MM.1S (cell line): Measurements from ENCODE around the gene S100P.
A peak's percentile ranks its signal among the peaks of the same experiment; 100 is the strongest.

ENCODE experiments used
- DNase-seq: peaks from one replicate; pipeline ENCODE4 v3.0.0-alpha.2; 2015
- H2AFZ ChIP-seq: fragments of 300-600 bp; sonication (generic); 2 replicates; pipeline ENCODE4 v1.6.0; 2016; ENCODE audit warnings: antibody characterized with exemption, low read length
- H3F3A ChIP-seq: fragments of 300-600 bp; sonication (generic); 2 replicates; pipeline ENCODE4 v1.6.1; 2016; ENCODE audit warnings: mild to moderate bottlenecking, antibody characterized with exemption, low read length, moderate library complexity, mixed read lengths; ENCODE audit not compliant: insufficient read depth
- H3K27ac ChIP-seq: fragments of 300-600 bp; sonication (generic); 2 replicates; pipeline ENCODE4 v1.5.1; 2016; ENCODE audit warnings: mild to moderate bottlenecking, low read length
- H3K27me3 ChIP-seq: fragments of 300-600 bp; sonication (generic); replicated peaks from 2 replicates; pipeline ENCODE4 v1.6.0; 2016; ENCODE audit warnings: low read length; ENCODE audit not compliant: insufficient read depth
- H3K36me3 ChIP-seq: fragments of 300-600 bp; sonication (generic); replicated peaks from 2 replicates; pipeline ENCODE4 v1.6.1; 2016; ENCODE audit warnings: mild to moderate bottlenecking, low read length, mixed read lengths; ENCODE audit not compliant: insufficient read depth
- H3K4me1 ChIP-seq: fragments of 300-600 bp; sonication (generic); 2 replicates; pipeline ENCODE4 v1.6.1; 2016; ENCODE audit warnings: low read length, mixed read lengths
- H3K4me2 ChIP-seq: fragments of 300-600 bp; sonication (generic); 2 replicates; pipeline ENCODE4 v1.6.0; 2016; ENCODE audit warnings: low read depth, low read length
- H3K4me3 ChIP-seq: fragments of 300-600 bp; sonication (generic); 2 replicates; pipeline ENCODE4 v1.5.1; 2016; ENCODE audit warnings: low read length, mixed read lengths
- H3K79me2 ChIP-seq: fragments of 300-600 bp; sonication (generic); 2 replicates; pipeline ENCODE4 v1.6.1; 2016; ENCODE audit warnings: mixed run types, low read length, mixed read lengths
- H3K9ac ChIP-seq: fragments of 300-600 bp; sonication (generic); 2 replicates; pipeline ENCODE4 v1.6.1; 2016; ENCODE audit warnings: low read length, mixed read lengths
- H3K9me2 ChIP-seq: fragments of 300-600 bp; sonication (generic); replicated peaks from 2 replicates; pipeline ENCODE4 v1.6.1; 2016; ENCODE audit warnings: mild to moderate bottlenecking, low read length, mixed read lengths; ENCODE audit not compliant: insufficient read depth
- H3K9me3 ChIP-seq: fragments of 300-600 bp; sonication (generic); replicated peaks from 2 replicates; pipeline ENCODE4 v1.6.1; 2016; ENCODE audit warnings: mild to moderate bottlenecking, low read length, mixed read lengths; ENCODE audit not compliant: insufficient read depth
- H4K20me1 ChIP-seq: fragments of 300-600 bp; sonication (generic); 2 replicates; pipeline ENCODE4 v1.6.1; 2016; ENCODE audit warnings: mild to moderate bottlenecking, low read length, moderate library complexity, mixed read lengths; ENCODE audit not compliant: insufficient read depth
- EZH2 ChIP-seq: fragments of 300-600 bp; sonication (generic); optimal IDR thresholded peaks from 2 replicates; pipeline ENCODE3; 2017; ENCODE audit warnings: low read depth, mild to moderate bottlenecking, antibody characterized with exemption, low read length, mixed read lengths
- EZH2phosphoT487 ChIP-seq: fragments of 300-600 bp; sonication (generic); IDR thresholded peaks from 2 replicates; pipeline ENCODE4 v1.6.1; 2018; ENCODE audit warnings: antibody characterized with exemption, low read length
- TF ChIP-seq, protein P1 (sequence below): fragments of 300-600 bp; sonication (generic); IDR thresholded peaks from 2 replicates; pipeline ENCODE4 v1.5.1; 2016; ENCODE audit warnings: antibody characterized with exemption, low read length, mixed read lengths

The S100P gene

GRCh38 chr4:6715704-6716017 lies 22.0 kb downstream of the S100P start:
- peaks cover 9% of the 10 kb centered on the region for H3K79me2 ChIP-seq
- no peaks in the 10 kb centered on the region for H3K9me2 ChIP-seq
- H3K27me3 ChIP-seq: peaks cover 25% of the 10 kb centered on the region
- H3K27ac ChIP-seq: no peak overlapping the region
- peaks cover 13% of the 10 kb centered on the region for H3K4me1 ChIP-seq
- H2AFZ ChIP-seq: peak overlapping the region; percentile 85
- H3K4me2 ChIP-seq: peak overlapping the region; percentile 98
- no peaks in the 10 kb centered on the region for H4K20me1 ChIP-seq
- no peaks in the 10 kb centered on the region for H3F3A ChIP-seq
- 0 out of 2 replicates have a peak, but pooled peaks cover 5% of the 10 kb centered on the region for H3K9me3 ChIP-seq
- TF ChIP-seq, protein P1, sequence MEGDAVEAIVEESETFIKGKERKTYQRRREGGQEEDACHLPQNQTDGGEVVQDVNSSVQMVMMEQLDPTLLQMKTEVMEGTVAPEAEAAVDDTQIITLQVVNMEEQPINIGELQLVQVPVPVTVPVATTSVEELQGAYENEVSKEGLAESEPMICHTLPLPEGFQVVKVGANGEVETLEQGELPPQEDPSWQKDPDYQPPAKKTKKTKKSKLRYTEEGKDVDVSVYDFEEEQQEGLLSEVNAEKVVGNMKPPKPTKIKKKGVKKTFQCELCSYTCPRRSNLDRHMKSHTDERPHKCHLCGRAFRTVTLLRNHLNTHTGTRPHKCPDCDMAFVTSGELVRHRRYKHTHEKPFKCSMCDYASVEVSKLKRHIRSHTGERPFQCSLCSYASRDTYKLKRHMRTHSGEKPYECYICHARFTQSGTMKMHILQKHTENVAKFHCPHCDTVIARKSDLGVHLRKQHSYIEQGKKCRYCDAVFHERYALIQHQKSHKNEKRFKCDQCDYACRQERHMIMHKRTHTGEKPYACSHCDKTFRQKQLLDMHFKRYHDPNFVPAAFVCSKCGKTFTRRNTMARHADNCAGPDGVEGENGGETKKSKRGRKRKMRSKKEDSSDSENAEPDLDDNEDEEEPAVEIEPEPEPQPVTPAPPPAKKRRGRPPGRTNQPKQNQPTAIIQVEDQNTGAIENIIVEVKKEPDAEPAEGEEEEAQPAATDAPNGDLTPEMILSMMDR: no peak
- no peak for TF ChIP-seq EZH2
- TF ChIP-seq EZH2phosphoT487: no peak
- peak overlapping the region; percentile 93 for H3K4me3 ChIP-seq
- H3K9ac ChIP-seq: no peak overlapping the region
- no peaks in the 10 kb centered on the region for H3K36me3 ChIP-seq
- no peak for DNase-seq

DNA sequence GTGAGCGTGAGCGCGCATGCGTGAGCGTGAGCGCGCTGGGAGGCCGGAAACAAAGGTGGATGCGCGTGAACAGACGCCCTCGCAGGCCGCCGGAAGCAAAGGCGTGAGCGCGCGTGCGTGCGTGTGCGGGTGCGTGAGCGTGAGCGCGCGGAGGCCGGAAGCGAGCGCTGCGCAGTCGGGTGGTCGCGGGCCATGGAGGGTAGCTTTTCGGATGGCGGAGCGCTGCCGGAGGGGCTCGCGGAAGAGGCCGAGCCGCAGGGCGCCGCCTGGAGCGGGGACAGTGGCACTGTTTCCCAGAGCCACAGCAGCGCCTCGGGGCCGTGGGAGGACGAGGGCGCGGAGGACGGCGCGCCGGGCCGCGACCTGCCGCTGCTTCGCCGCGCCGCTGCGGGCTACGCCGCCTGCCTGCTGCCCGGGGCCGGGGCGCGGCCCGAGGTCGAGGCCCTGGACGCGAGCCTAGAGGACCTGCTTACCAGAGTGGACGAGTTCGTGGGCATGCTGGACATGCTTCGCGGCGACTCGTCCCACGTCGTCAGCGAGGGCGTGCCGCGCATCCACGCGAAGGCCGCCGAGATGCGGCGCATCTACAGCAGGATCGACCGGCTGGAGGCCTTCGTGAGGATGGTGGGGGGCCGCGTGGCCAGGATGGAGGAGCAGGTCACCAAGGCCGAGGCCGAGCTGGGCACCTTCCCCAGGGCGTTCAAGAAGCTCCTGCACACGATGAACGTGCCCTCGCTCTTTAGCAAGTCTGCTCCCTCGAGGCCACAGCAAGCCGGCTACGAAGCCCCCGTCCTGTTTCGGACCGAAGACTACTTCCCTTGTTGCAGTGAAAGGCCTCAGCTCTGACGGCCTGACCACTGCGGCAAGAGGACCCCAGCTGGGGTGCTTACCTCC lies 22.6 kb downstream of the S100P start, which contains the start of gene BLOC1S4:
TSS of gene BLOC1S4 (plus strand) at position 157 of the 894 bp plus-strand sequence. CDS start at position 193, 36 bp downstream.
- 0 out of 2 replicates have a peak, but pooled peaks cover 4% of the 10 kb centered on the region for H3K9me3 ChIP-seq
- H3K27ac ChIP-seq: no peak within 1 kb of the TSS
- H3K36me3 ChIP-seq: no peaks in the 10 kb centered on the region
- H4K20me1 ChIP-seq: no peaks in the 10 kb centered on the region
- peak within 1 kb of the TSS; percentile 93 for H3K4me3 ChIP-seq
- H3F3A ChIP-seq: no peaks in the 10 kb centered on the region
- H3K9ac ChIP-seq: peak within 1 kb of the TSS; percentile 61
- H3K4me2 ChIP-seq: peak within 1 kb of the TSS; percentile 98
- DNase-seq: peak; percentile 92
- H3K27me3 ChIP-seq: peaks cover 19% of the 10 kb centered on the region
- peaks cover 13% of the 10 kb centered on the region for H3K4me1 ChIP-seq
- TF ChIP-seq, protein P1: no peak
- TF ChIP-seq EZH2 (no peak), EZH2phosphoT487 (no peak)
- peak within 1 kb of the TSS; percentile 85 for H2AFZ ChIP-seq
- H3K79me2 ChIP-seq: peaks cover 9% of the 10 kb centered on the region
- H3K9me2 ChIP-seq: no peaks in the 10 kb centered on the region

DNA sequence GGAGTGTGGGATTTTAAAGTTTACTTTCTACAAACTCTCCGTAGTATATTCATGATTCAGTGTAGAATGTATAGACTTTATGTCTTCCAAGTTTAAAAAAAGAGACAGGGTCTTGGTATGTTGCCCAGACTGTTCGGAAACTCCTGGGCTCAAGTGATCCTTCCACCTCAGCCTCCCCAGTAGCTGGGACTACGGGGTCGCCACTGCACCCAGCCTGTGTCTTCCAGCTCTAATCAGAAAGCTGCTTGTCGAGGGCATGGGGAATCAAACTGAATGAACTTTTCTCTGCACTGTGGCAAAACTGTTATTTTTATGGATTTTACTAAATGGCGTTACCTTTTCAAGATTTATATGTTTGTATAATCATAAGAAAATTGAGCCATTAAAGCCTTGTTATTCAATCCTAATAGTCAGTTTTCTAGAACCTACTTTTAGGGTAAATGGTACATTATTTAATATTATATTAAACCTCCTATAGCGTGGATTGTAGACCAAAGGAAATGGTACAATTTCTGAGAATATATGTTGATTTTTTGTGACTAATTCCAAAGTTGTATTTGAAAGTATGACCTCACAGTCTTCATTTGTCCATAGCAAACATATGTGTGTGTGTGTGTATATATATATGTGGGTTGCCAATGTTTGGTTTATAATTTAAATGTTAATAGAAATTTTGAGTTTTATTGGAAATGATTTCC lies 23.4 kb downstream of the S100P start:
- Histone ChIP-seq H3K9me3 (no peaks in the 10 kb centered on the region), H3K4me2 (peak overlapping the region; percentile 98), H3K9ac (peak overlapping the region; percentile 61; the same call in 1 of the 2 replicates), H3K36me3 (no peaks in the 10 kb centered on the region), H2AFZ (no peak overlapping the region), H3K9me2 (no peaks in the 10 kb centered on the region), H3K79me2 (peaks cover 9% of the 10 kb centered on the region), H3K4me1 (peaks cover 13% of the 10 kb centered on the region), H3K27me3 (peaks cover 11% of the 10 kb centered on the region), H3F3A (no peaks in the 10 kb centered on the region), H3K4me3 (peak overlapping the region; percentile 93), H4K20me1 (no peaks in the 10 kb centered on the region), H3K27ac (no peak overlapping the region)
- no peak for DNase-seq
- no peak for TF ChIP-seq EZH2
- no peak for TF ChIP-seq EZH2phosphoT487
- TF ChIP-seq, protein P1: no peak
